Astrocyte (in vitro differentiated cells and primary cell): ENCODE results near the gene TGIF1. TPM values are rescaled to one million over a fixed set of nuclear protein-coding genes. Genes with fewer than 3 reads are reported as not detected.

Experiments
- DNase-seq: peaks from one replicate; pipeline ENCODE4 v3.0.0-alpha.2; 2010; ENCODE audit warnings: low read depth
- FAIRE-seq: peaks from 2 replicates; lab custom pipeline; 2011; peaks lifted over from hg19 to GRCh38; lab: Jason Lieb, UNC
- H2AFZ ChIP-seq: 2 replicates; pipeline ENCODE4 v1.6.0; 2012; ENCODE audit warnings: low read depth, low read length, inconsistent platforms
- H3K27ac ChIP-seq: 2 replicates; pipeline ENCODE4 v1.5.1; 2011; ENCODE audit warnings: low read depth, low read length, inconsistent platforms
- H3K27me3 ChIP-seq: 2 replicates; pipeline ENCODE4 v1.6.0; 2011; ENCODE audit warnings: low read length, inconsistent platforms; ENCODE audit not compliant: insufficient read depth
- H3K36me3 ChIP-seq: 2 replicates; pipeline ENCODE4 v1.5.1; 2011; ENCODE audit warnings: low read length, inconsistent platforms; ENCODE audit not compliant: insufficient read depth
- H3K4me1 ChIP-seq: 2 replicates; pipeline ENCODE4 v1.5.1; 2011; ENCODE audit warnings: low read length, inconsistent platforms; ENCODE audit not compliant: insufficient read depth
- H3K4me2 ChIP-seq: 2 replicates; pipeline ENCODE4 v1.6.0; 2012; ENCODE audit warnings: low read length, inconsistent platforms
- H3K4me3 ChIP-seq: 2 replicates; pipeline ENCODE4 v1.5.1; 2011; ENCODE audit warnings: low read depth, mild to moderate bottlenecking, low read length, inconsistent platforms; ENCODE audit not compliant: insufficient read depth
- H3K79me2 ChIP-seq: 2 replicates; pipeline ENCODE4 v1.6.0; 2012; ENCODE audit warnings: mild to moderate bottlenecking, low read length, inconsistent platforms; ENCODE audit not compliant: insufficient read depth
- H3K9ac ChIP-seq: 2 replicates; pipeline ENCODE4 v1.6.0; 2012; ENCODE audit warnings: mild to moderate bottlenecking, low read length, inconsistent platforms
- H3K9me3 ChIP-seq: 2 replicates; pipeline ENCODE4 v1.5.1; 2012; ENCODE audit warnings: low read depth, mild to moderate bottlenecking, low read length, inconsistent platforms; ENCODE audit not compliant: insufficient read depth
- H4K20me1 ChIP-seq: 2 replicates; pipeline ENCODE4 v1.6.0; 2012; ENCODE audit warnings: low read length, inconsistent platforms; ENCODE audit not compliant: insufficient read depth
- H3K27ac Mint-ChIP-seq: one replicate; pipeline ENCODE4 v1.8.0; 2021; ENCODE audit warnings: mild to moderate bottlenecking, mixed read lengths; ENCODE audit not compliant: unreplicated experiment
- H3K27me3 Mint-ChIP-seq: one replicate; pipeline ENCODE4 v1.8.0; 2021; ENCODE audit warnings: low read depth, mixed read lengths; ENCODE audit not compliant: unreplicated experiment
- H3K36me3 Mint-ChIP-seq: one replicate; pipeline ENCODE4 v1.8.0; 2021; ENCODE audit warnings: low read depth, mixed read lengths; ENCODE audit not compliant: unreplicated experiment
- H3K4me1 Mint-ChIP-seq: one replicate; pipeline ENCODE4 v1.8.0; 2021; ENCODE audit warnings: low read depth, mixed read lengths; ENCODE audit not compliant: unreplicated experiment
- H3K4me3 Mint-ChIP-seq: one replicate; pipeline ENCODE4 v1.8.0; 2021; ENCODE audit warnings: mild to moderate bottlenecking, moderate library complexity, mixed read lengths; ENCODE audit not compliant: unreplicated experiment
- H3K9me3 Mint-ChIP-seq: one replicate; pipeline ENCODE4 v1.8.0; 2021; ENCODE audit warnings: mild to moderate bottlenecking, mixed read lengths; ENCODE audit not compliant: unreplicated experiment
- CTCF ChIP-seq: IDR thresholded peaks from 2 replicates; pipeline ENCODE4 v1.5.1; 2011; ENCODE audit warnings: low read depth, mild to moderate bottlenecking, inconsistent platforms, low read length, moderate library complexity; ENCODE audit not compliant: insufficient read depth
- EZH2 ChIP-seq: IDR thresholded peaks from 2 replicates; pipeline ENCODE4 v1.6.1; 2012; ENCODE audit warnings: mild to moderate bottlenecking, low read length, inconsistent platforms; ENCODE audit not compliant: insufficient read depth
- total RNA-seq: library from RNA; stranded (reverse); gene quantifications from 2 replicates; pipeline ENCODE4 v1.2.1, GENCODE V29; 2021

Gene TGIF1
- total RNA-seq, 1 donor from 2014 or later: 128 TPM

GRCh38 chr18:3453540-3454364 lies 3.8 kb downstream of the TGIF1 start:
- H3K27me3 ChIP-seq: no peaks in the 10 kb centered on the region
- H3K9me3 Mint-ChIP-seq: no peaks in the 10 kb centered on the region
- peak overlapping the region; percentile 95 for H3K4me3 Mint-ChIP-seq
- peak overlapping the region; percentile 89 for H3K4me2 ChIP-seq
- peaks cover 85% of the 10 kb centered on the region for H3K79me2 ChIP-seq
- H3K27ac ChIP-seq: peak overlapping the region; percentile 99
- H3K36me3 Mint-ChIP-seq: peaks cover 21% of the 10 kb centered on the region
- H3K4me1 Mint-ChIP-seq: peaks cover 31% of the 10 kb centered on the region
- DNase-seq: peak; percentile 99
- no peak overlapping the region for H2AFZ ChIP-seq
- no peaks in the 10 kb centered on the region for H3K27me3 Mint-ChIP-seq
- H3K9me3 ChIP-seq: no peaks in the 10 kb centered on the region
- peak overlapping the region; percentile 100 for H3K27ac Mint-ChIP-seq
- H3K36me3 ChIP-seq: peaks cover 20% of the 10 kb centered on the region
- H3K4me1 ChIP-seq: peaks cover 41% of the 10 kb centered on the region
- FAIRE-seq: peak; percentile 75
- peak overlapping the region; percentile 99 for H3K9ac ChIP-seq
- no peak for TF ChIP-seq CTCF
- peak overlapping the region; percentile 78 for H3K4me3 ChIP-seq
- peaks cover 20% of the 10 kb centered on the region for H4K20me1 ChIP-seq

- H3K27ac ChIP-seq: peak overlapping the region; percentile 99
- H3K9ac ChIP-seq: peak overlapping the region; percentile 99
- H3K4me1 ChIP-seq: peaks cover 49% of the 10 kb centered on the region
- Mint-ChIP-seq H3K9me3 (no peaks in the 10 kb centered on the region), H3K4me3 (peak overlapping the region; percentile 95), H3K4me1 (peaks cover 38% of the 10 kb centered on the region), H3K27ac (peak overlapping the region; percentile 100), H3K36me3 (peaks cover 28% of the 10 kb centered on the region), H3K27me3 (no peaks in the 10 kb centered on the region)
- H3K4me2 ChIP-seq: peak overlapping the region; percentile 89
- peak overlapping the region; percentile 78 for H3K4me3 ChIP-seq
- no peak overlapping the region for H2AFZ ChIP-seq
- peaks cover 20% of the 10 kb centered on the region for H4K20me1 ChIP-seq
- TF ChIP-seq EZH2: no peak
- peak; percentile 80 for TF ChIP-seq CTCF
- no peaks in the 10 kb centered on the region for H3K27me3 ChIP-seq
- H3K9me3 ChIP-seq: no peaks in the 10 kb centered on the region
- DNase-seq (peak; percentile 67), FAIRE-seq (no peak)
- peaks cover 25% of the 10 kb centered on the region for H3K36me3 ChIP-seq
- peaks cover 92% of the 10 kb centered on the region for H3K79me2 ChIP-seq
Measured at GRCh38 chr18:3454365-3455089, 4.6 kb downstream of the TGIF1 start.
